ENCODE results near the gene PCDHB5. TPM values are rescaled to one million over a fixed set of nuclear protein-coding genes. Genes with fewer than 3 reads are reported as not detected.
"Not testable (repeated sequence)": the region's sequence is repeated elsewhere in the genome, so short reads cannot be mapped to it uniquely, and the experiment has no call there.

The PCDHB5 gene
- total RNA-seq, 2 experiments from 2014 or later: not detected

DNA sequence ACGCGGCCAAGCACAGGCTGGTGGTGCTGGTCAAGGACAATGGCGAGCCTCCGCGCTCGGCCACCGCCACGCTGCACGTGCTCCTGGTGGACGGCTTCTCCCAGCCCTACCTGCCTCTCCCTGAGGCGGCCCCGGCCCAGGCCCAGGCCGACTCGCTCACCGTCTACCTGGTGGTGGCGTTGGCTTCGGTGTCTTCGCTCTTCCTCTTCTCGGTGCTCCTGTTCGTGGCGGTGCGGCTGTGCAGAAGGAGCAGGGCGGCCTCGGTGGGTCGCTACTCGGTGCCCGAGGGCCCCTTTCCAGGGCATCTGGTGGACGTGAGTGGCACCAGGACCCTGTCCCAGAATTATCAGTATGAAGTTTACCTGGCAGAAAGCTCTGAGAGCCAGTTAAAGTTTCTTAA is 22.9 kb downstream of the PCDHB5 start:
- H3K27me3 Mint-ChIP-seq (ENCODE audit: low read depth); POLR2A ChIA-PET; CTCF ChIA-PET: not testable (repeated sequence)

DNA sequence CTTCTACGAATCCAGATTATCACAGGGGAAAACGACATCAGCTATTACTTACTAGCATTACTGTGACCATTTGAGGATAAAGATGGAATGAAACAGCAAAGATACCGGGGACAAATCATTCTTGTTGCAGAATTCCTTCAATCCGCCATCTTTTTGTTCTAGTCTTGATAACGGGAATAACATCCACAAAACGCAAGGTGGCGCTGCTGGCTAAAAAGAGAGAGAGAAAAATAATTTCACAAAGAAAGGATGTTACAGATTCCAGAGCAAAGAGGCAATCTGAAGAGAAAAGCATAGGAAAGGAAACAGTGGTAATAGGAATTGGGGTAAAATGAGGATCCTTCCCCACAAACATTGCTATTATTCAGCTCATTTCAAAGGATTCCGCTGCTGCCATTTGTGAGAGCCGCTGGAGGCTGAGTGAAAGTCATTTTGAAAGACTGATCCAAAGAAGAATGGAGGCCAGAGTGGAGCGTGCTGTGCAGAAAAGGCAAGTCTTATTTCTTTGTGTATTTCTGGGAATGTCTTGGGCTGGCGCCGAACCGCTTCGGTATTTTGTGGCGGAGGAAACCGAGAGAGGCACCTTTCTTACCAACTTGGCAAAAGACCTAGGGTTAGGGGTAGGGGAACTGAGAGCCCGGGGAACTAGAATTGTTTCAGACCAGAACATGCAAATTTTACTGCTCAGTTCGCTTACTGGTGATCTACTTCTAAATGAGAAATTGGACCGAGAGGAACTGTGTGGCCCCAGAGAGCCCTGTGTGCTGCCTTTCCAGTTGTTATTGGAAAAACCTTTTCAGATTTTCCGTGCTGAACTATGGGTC is 37.6 kb downstream of the PCDHB5 start, which contains the start of gene PCDHB7:
Gene PCDHB7, plus strand, starts transcription at position 264 of the 824 bp plus-strand sequence. Its CDS starts 192 bp downstream, at position 456.
- no peak within 1 kb of the TSS for H3K4me3 Mint-ChIP-seq
- DNase-seq: peak; percentile 33
- H3K9me3 Mint-ChIP-seq (ENCODE audit: insufficient read depth): peaks cover 19% of the 10 kb centered on the region

More for the DNA sequence above, 22.9 kb downstream of the PCDHB5 start:
- not testable (repeated sequence) for H3K4me3 Mint-ChIP-seq; H3K4me1 Mint-ChIP-seq (ENCODE audit: low read depth); DNase-seq; H3K36me3 Mint-ChIP-seq (ENCODE audit: low read depth); ATAC-seq; H3K27ac Mint-ChIP-seq
- H3K9me3 Mint-ChIP-seq (ENCODE audit: insufficient read depth): peaks cover 29% of the 10 kb centered on the region

DNA sequence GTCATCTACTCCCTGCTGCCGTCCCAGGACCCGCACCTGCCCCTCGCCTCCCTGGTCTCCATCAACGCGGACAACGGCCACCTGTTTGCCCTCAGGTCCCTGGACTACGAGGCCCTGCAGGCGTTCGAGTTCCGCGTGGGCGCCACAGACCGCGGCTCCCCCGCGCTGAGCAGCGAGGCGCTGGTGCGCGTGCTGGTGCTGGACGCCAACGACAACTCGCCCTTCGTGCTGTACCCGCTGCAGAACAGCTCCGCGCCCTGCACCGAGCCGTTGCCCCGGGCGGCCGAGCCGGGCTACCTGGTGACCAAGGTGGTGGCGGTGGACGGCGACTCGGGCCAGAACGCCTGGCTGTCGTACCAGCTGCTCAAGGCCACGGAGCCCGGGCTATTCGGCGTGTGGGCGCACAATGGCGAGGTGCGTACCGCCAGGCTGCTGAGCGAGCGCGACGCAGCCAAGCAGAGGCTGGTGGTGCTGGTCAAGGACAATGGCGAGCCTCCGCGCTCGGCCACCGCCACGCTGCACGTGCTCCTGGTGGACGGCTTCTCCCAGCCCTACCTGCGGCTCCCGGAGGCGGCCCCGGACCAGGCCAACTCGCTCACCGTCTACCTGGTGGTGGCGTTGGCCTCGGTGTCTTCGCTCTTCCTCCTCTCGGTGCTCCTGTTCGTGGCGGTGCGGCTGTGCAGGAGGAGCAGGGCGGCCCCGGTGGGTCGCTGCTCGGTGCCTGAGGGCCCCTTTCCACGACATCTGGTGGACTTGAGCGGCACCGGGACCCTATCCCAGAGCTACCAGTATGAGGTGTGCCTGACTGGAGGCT is 39.5 kb downstream of the PCDHB5 start:
- H3K4me1 Mint-ChIP-seq (ENCODE audit: low read depth); POLR2A ChIA-PET; DNase-seq; H3K9me3 Mint-ChIP-seq (ENCODE audit: insufficient read depth); H3K4me3 Mint-ChIP-seq; H3K27me3 Mint-ChIP-seq (ENCODE audit: low read depth); H3K36me3 Mint-ChIP-seq (ENCODE audit: low read depth); ATAC-seq; H3K27ac Mint-ChIP-seq; CTCF ChIA-PET: not testable (repeated sequence)

More for the DNA sequence above, 37.6 kb downstream of the PCDHB5 start, which contains the start of gene PCDHB7:
- no peaks in the 10 kb centered on the region for H3K4me1 Mint-ChIP-seq (ENCODE audit: low read depth)
- no peak within 1 kb of the TSS for H3K27ac Mint-ChIP-seq
- ATAC-seq: no peak
- H3K27me3 Mint-ChIP-seq (ENCODE audit: low read depth): peaks cover 3% of the 10 kb centered on the region
- POLR2A ChIA-PET: no interaction called here
- H3K36me3 Mint-ChIP-seq (ENCODE audit: low read depth): no peaks in the 10 kb centered on the region
- CTCF ChIA-PET: no interaction called here

DNA sequence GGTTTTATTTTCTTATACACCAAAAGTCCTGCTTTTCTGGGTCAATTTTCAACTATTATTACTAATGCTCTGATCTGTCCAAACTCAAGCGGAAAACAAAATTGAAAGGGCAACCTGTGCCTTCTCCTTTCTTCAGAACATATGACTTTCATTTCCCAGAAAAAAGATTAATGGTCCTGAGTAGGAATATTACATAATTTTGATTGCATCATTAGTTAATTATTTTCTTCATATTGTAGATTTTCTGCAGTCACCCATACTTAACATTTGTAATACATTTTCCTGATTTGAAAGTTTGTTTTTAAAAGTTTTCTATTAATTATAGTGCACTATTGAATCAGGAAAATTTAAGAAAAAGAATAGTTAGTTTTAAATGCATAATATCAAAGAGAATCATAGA is 40.9 kb downstream of the PCDHB5 start:
- Mint-ChIP-seq H3K27ac (no peak overlapping the region), H3K4me1 (ENCODE audit: low read depth) (no peaks in the 10 kb centered on the region), H3K4me3 (no peak overlapping the region), H3K9me3 (ENCODE audit: insufficient read depth) (peaks cover 12% of the 10 kb centered on the region), H3K36me3 (ENCODE audit: low read depth) (no peaks in the 10 kb centered on the region), H3K27me3 (ENCODE audit: low read depth) (peaks cover 1% of the 10 kb centered on the region)
- POLR2A ChIA-PET: no interaction called here
- DNase-seq (no peak), ATAC-seq (no peak)
- CTCF ChIA-PET: no interaction called here

DNA sequence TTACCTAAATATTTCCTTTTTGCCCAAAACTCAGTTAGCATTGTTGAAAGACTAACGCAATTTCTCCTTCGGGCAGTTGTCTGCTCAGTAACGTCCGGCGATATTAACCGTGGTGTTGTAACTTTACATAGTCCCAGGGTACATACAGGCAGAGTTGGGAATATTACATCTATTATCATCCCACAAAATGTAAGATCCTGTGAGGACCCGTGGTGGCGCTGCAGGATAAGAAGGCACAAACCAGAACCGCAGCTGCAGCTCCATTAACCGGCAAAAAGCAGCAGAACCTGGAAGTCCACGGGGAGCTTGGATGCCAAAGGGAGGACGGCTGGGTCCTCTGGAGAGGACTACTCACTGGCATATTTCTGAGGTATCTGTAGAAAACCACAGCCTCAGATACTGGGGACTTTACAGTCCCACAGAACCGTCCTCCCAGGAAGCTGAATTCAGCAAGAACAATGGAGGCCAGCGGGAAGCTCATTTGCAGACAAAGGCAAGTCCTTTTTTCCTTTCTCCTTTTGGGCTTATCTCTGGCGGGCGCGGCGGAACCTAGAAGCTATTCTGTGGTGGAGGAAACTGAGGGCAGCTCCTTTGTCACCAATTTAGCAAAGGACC is 42.7 kb downstream of the PCDHB5 start, which contains the start of gene PCDHB8:
Gene PCDHB8, plus strand, starts transcription at position 214 of the 615 bp plus-strand sequence. Its CDS starts 245 bp downstream, at position 459.
- H3K4me3 Mint-ChIP-seq; H3K36me3 Mint-ChIP-seq (ENCODE audit: low read depth); H3K27me3 Mint-ChIP-seq (ENCODE audit: low read depth); H3K4me1 Mint-ChIP-seq (ENCODE audit: low read depth); DNase-seq; CTCF ChIA-PET; POLR2A ChIA-PET; ATAC-seq; H3K27ac Mint-ChIP-seq: not testable (repeated sequence)
- peaks cover 21% of the 10 kb centered on the region for H3K9me3 Mint-ChIP-seq (ENCODE audit: insufficient read depth)

DNA sequence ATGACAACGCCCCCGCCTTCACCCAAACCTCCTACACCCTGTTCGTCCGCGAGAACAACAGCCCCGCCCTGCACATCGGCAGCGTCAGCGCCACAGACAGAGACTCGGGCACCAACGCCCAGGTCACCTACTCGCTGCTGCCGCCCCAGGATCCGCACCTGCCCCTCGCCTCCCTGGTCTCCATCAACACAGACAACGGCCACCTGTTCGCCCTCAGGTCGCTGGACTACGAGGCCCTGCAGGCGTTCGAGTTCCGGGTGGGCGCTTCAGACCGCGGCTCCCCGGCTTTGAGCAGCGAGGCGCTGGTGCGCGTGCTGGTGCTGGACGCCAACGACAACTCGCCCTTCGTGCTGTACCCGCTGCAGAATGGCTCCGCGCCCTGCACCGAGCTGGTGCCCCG is 44.4 kb downstream of the PCDHB5 start:
- DNase-seq; POLR2A ChIA-PET; H3K27ac Mint-ChIP-seq; H3K4me1 Mint-ChIP-seq (ENCODE audit: low read depth); ATAC-seq; H3K27me3 Mint-ChIP-seq (ENCODE audit: low read depth); H3K36me3 Mint-ChIP-seq (ENCODE audit: low read depth); H3K4me3 Mint-ChIP-seq; CTCF ChIA-PET: not testable (repeated sequence)
- H3K9me3 Mint-ChIP-seq (ENCODE audit: insufficient read depth): peaks cover 16% of the 10 kb centered on the region

DNA sequence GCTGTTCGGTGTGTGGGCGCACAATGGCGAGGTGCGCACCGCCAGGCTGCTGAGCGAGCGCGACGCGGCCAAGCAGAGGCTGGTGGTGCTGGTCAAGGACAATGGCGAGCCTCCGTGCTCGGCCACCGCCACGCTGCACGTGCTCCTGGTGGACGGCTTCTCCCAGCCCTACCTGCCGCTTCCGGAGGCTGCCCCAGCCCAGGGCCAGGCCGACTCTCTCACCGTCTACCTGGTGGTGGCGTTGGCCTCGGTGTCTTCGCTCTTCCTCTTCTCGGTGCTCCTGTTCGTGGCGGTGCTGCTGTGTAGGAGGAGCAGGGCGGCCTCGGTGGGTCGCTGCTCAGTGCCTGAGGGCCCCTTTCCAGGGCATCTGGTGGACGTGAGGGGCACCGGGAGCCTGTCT is 44.9 kb downstream of the PCDHB5 start:
- DNase-seq; POLR2A ChIA-PET; H3K27me3 Mint-ChIP-seq (ENCODE audit: low read depth); H3K4me1 Mint-ChIP-seq (ENCODE audit: low read depth); ATAC-seq; CTCF ChIA-PET; H3K27ac Mint-ChIP-seq; H3K36me3 Mint-ChIP-seq (ENCODE audit: low read depth); H3K4me3 Mint-ChIP-seq: not testable (repeated sequence)
- peaks cover 20% of the 10 kb centered on the region for H3K9me3 Mint-ChIP-seq (ENCODE audit: insufficient read depth)

DNA sequence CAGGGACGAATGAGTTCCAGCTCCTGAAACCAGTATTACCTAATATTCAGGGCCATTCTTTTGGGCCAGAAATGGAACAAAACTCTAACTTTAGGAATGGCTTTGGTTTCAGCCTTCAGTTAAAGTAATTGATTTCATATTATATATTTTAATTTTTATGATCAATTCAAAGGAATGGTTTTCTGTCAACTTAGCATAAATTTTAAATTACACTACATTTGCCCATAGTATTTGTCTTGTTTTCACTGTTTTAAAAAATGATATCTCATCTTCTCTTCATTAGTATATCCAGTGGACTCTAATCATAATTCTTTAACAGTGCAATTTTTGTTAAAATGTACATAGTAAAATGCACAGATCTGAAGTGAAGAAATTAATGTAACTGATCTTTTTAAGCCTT is 45.3 kb downstream of the PCDHB5 start:
- Mint-ChIP-seq H3K27me3 (ENCODE audit: low read depth) (peaks cover 1% of the 10 kb centered on the region), H3K4me3 (no peak overlapping the region), H3K36me3 (ENCODE audit: low read depth) (peaks cover 7% of the 10 kb centered on the region), H3K9me3 (ENCODE audit: insufficient read depth) (peaks cover 24% of the 10 kb centered on the region), H3K4me1 (ENCODE audit: low read depth) (no peaks in the 10 kb centered on the region), H3K27ac (no peak overlapping the region)
- DNase-seq (no peak), ATAC-seq (no peak)
- CTCF ChIA-PET: no interaction called here
- POLR2A ChIA-PET: no interaction called here

DNA sequence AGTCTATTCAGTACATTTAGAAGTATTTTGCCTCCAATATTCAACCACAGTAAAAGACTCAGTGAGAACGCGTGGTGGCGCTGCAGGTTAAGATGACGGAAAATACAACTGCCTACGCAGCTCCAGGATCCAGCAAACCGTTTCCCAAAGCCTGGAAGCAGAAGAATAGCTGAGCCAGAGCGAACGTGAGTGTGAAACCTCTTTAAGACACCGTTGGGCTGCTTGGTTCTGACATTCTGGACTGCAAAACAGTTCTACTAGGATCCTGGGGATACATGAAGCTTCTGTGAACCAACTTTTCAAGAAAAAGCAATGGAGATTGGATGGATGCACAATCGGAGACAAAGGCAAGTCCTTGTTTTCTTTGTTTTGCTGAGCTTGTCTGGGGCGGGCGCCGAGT is 47.2 kb downstream of the PCDHB5 start, which contains the start of gene PCDHB16:
Gene PCDHB16, plus strand, starts transcription at position 140 of the 400 bp plus-strand sequence. Its CDS starts 173 bp downstream, at position 313.
- no peaks in the 10 kb centered on the region for H3K4me1 Mint-ChIP-seq (ENCODE audit: low read depth)
- no peak within 1 kb of the TSS for H3K27ac Mint-ChIP-seq

DNA sequence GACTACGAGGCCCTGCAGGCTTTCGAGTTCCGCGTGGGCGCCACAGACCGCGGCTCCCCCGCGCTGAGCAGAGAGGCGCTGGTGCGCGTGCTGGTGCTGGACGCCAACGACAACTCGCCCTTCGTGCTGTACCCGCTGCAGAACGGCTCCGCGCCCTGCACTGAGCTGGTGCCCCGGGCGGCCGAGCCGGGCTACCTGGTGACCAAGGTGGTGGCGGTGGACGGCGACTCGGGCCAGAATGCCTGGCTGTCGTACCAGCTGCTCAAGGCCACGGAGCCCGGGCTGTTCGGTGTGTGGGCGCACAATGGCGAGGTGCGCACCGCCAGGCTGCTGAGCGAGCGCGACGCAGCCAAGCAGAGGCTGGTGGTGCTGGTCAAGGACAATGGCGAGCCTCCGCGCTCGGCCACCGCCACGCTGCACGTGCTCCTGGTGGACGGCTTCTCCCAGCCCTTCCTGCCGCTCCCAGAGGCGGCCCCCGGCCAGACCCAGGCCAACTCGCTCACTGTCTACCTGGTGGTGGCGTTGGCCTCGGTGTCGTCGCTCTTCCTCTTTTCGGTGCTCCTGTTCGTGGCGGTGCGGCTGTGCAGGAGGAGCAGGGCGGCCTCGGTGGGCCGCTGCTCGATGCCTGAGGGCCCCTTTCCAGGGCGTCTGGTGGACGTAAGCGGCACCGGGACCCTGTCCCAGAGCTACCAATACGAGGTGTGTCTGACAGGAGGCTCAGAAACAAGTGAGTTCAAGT is 49.3 kb downstream of the PCDHB5 start:
- DNase-seq; H3K27me3 Mint-ChIP-seq (ENCODE audit: low read depth); H3K4me3 Mint-ChIP-seq; POLR2A ChIA-PET; H3K36me3 Mint-ChIP-seq (ENCODE audit: low read depth); H3K4me1 Mint-ChIP-seq (ENCODE audit: low read depth); CTCF ChIA-PET; H3K27ac Mint-ChIP-seq; ATAC-seq: not testable (repeated sequence)
- peaks cover 39% of the 10 kb centered on the region for H3K9me3 Mint-ChIP-seq (ENCODE audit: insufficient read depth)

More for the DNA sequence above, 47.2 kb downstream of the PCDHB5 start, which contains the start of gene PCDHB16:
- POLR2A ChIA-PET: no interaction called here
- Mint-ChIP-seq H3K4me3 (no peak within 1 kb of the TSS), H3K36me3 (ENCODE audit: low read depth) (peaks cover 7% of the 10 kb centered on the region), H3K27me3 (ENCODE audit: low read depth) (peaks cover 1% of the 10 kb centered on the region), H3K9me3 (ENCODE audit: insufficient read depth) (peaks cover 34% of the 10 kb centered on the region)
- CTCF ChIA-PET: interaction anchor here (0.8 kb wide), 1 partner anchor 239 kb away, joined by 3 read pairs; the partner anchor contains the start of gene PCDHGA11
- ATAC-seq (no peak), DNase-seq (no peak)

DNA sequence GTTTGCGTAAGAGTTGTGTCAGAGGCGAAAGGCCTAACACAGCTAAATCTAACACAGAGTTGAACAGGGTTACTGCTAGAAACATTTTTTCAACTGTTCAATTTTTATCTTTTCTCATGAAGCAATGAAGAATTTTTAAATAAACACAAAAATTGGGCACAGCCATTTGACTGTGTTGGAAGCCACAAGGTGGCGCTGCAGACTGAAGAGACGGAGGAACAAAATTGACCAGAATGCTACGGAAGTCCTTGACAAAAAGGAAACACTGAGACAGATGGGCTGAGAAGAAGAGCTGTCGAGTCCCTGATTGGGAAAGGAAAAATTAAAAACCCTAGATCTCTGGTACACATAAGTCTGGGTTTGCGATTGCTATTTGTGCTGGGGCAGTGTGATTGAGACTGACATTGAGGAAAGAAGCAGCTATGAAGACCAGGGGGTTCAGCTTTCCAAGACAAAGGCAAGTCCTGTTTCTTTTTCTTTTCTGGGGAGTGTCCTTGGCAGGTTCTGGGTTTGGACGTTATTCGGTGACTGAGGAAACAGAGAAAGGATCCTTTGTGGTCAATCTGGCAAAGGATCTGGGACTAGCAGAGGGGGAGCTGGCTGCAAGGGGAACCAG is 52.0 kb downstream of the PCDHB5 start, which contains the start of gene PCDHB9:
Gene PCDHB9, plus strand, starts transcription at position 265 of the 616 bp plus-strand sequence. Its CDS starts 158 bp downstream, at position 423.
- ChIA-PET POLR2A (no interaction called here), CTCF (interaction anchor here (0.8 to 1.5 kb wide), 8 partner anchors 9 to 377 kb away, joined by 3 to 5 read pairs (median 4); partner anchors contain the start of genes PCDHB14 and PCDHGA1)
- ATAC-seq (no peak), DNase-seq (peak; percentile 34)
- peaks cover 32% of the 10 kb centered on the region for H3K9me3 Mint-ChIP-seq (ENCODE audit: insufficient read depth)
- H3K4me3 Mint-ChIP-seq: no peak within 1 kb of the TSS
- peaks cover 4% of the 10 kb centered on the region for H3K27me3 Mint-ChIP-seq (ENCODE audit: low read depth)
- no peak within 1 kb of the TSS for H3K27ac Mint-ChIP-seq
- H3K36me3 Mint-ChIP-seq (ENCODE audit: low read depth): peaks cover 9% of the 10 kb centered on the region
- H3K4me1 Mint-ChIP-seq (ENCODE audit: low read depth): no peaks in the 10 kb centered on the region
